GM19240 (cell line): ENCODE results near the gene PSMB10.

Source experiments
- DNase-seq: peaks from one replicate; pipeline ENCODE4 v3.0.0; 2011; ENCODE audit warnings: low spot score; ENCODE audit not compliant: insufficient read length

Gene PSMB10

GRCh38 chr16:67963662-67964321 lies 27.1 kb upstream of the PSMB10 start:
- DNase-seq, result no peak

- no peak for DNase-seq
These were observed 26.6 kb upstream of the PSMB10 start for GRCh38 chr16:67963292-67963661.

GRCh38 chr16:67962135-67962534 lies 25.5 kb upstream of the PSMB10 start:
- no peak for DNase-seq

GRCh38 chr16:67961551-67961957 lies 24.9 kb upstream of the PSMB10 start:
- no peak for DNase-seq

- no peak for DNase-seq
These were observed 23.1 kb upstream of the PSMB10 start for GRCh38 chr16:67959536-67960329.

- no peak for DNase-seq
These were observed 21.0 kb upstream of the PSMB10 start for GRCh38 chr16:67957622-67958021.

- no peak for DNase-seq
These were observed 18.0 kb upstream of the PSMB10 start for GRCh38 chr16:67954421-67955196.

- no peak for DNase-seq
These were observed 17.2 kb upstream of the PSMB10 start for GRCh38 chr16:67953641-67954375.

- no peak for DNase-seq
These were observed 14.8 kb upstream of the PSMB10 start for GRCh38 chr16:67951485-67951884.

GRCh38 chr16:67950335-67950843 lies 13.7 kb upstream of the PSMB10 start:
- DNase-seq, result no peak

GRCh38 chr16:67949645-67950044 lies 13.0 kb upstream of the PSMB10 start:
- no peak for DNase-seq

GRCh38 chr16:67948015-67948414 lies 11.4 kb upstream of the PSMB10 start:
- DNase-seq, result no peak

GRCh38 chr16:67946966-67947558 lies 10.4 kb upstream of the PSMB10 start:
- no peak for DNase-seq

GRCh38 chr16:67946128-67946569 lies 9.5 kb upstream of the PSMB10 start:
- no peak for DNase-seq

GRCh38 chr16:67945392-67945933 lies 8.8 kb upstream of the PSMB10 start:
- DNase-seq, result no peak

GRCh38 chr16:67944690-67945391 lies 8.2 kb upstream of the PSMB10 start:
- no peak for DNase-seq

- no peak for DNase-seq
These were observed 7.2 kb upstream of the PSMB10 start, which contains the start of gene LCAT for GRCh38 chr16:67943619-67944504. LCAT (minus strand) TSS chr16:67944120; CDS start chr16:67944101, 19 bp downstream.

- no peak for DNase-seq
These were observed 6.6 kb upstream of the PSMB10 start for GRCh38 chr16:67943256-67943618.
